HFFc6 (cell line): ENCODE measurements around the gene CEPT1. TPM values are rescaled to one million over a fixed set of nuclear protein-coding genes. Genes with fewer than 3 reads are reported as not detected.
"Not testable (repeated sequence)": the region's sequence is repeated elsewhere in the genome, so short reads cannot be mapped to it uniquely, and the experiment has no call there.

Experiments
- DNase-seq: peaks from one replicate; pipeline ENCODE4 v3.0.0-alpha.2; 2018
- H3K27ac Mint-ChIP-seq: 2 replicates; pipeline ENCODE4 v1.8.0; 2020; ENCODE audit warnings: mild to moderate bottlenecking, mixed read lengths
- H3K27me3 Mint-ChIP-seq: 2 replicates; pipeline ENCODE4 v1.8.0; 2021; ENCODE audit warnings: mild to moderate bottlenecking, moderate library complexity, mixed read lengths; ENCODE audit not compliant: insufficient read depth
- H3K36me3 Mint-ChIP-seq: 2 replicates; pipeline ENCODE4 v1.8.0; 2021; ENCODE audit warnings: low read depth, mixed read lengths
- H3K4me1 Mint-ChIP-seq: 2 replicates; pipeline ENCODE4 v1.8.0; 2020; ENCODE audit warnings: low read depth, mixed read lengths
- H3K4me3 Mint-ChIP-seq: 2 replicates; pipeline ENCODE4 v1.8.0; 2020; ENCODE audit warnings: mild to moderate bottlenecking, moderate library complexity, mixed read lengths
- H3K9me3 Mint-ChIP-seq: 2 replicates; pipeline ENCODE4 v1.8.0; 2020; ENCODE audit warnings: mild to moderate bottlenecking, mixed read lengths
- long read RNA-seq: library from polyadenylated mRNA; unstranded; transcript quantifications from one replicate; pipeline ENCODE4 v2.0.0, GENCODE V29; 2019
- total RNA-seq, 6 experiments: library from RNA; stranded (reverse); fragmentation: NEBNext Ultra II Directional; extraction: Animal tissue kit (Norgen Biotek cat#: 25700); gene quantifications; 2 replicates in 1 of 6; 3 replicates in 5 of 6; pipeline ENCODE4 v1.2.3, GENCODE V29; 2021
- TF ChIP-seq, protein P1 (sequence below): fragments of 200-600 bp; sonication (generic); IDR thresholded peaks from 2 replicates; pipeline ENCODE4 v1.5.0; 2021; ENCODE audit warnings: antibody characterized with exemption, mild to moderate bottlenecking

Gene CEPT1
- 10 to 100 TPM; 26.5 to 38.9 (median 33.5) TPM for total RNA-seq
- long read RNA-seq, transcript CEPT1-201 (9 exons, 2,198 nt) = major isoform, 39 of 56 reads
- long read RNA-seq, partial matches to known transcripts = 7 of 56 reads
- long read RNA-seq, other reads (novel, unspliced or antisense) = 6 of 56 reads

DNA sequence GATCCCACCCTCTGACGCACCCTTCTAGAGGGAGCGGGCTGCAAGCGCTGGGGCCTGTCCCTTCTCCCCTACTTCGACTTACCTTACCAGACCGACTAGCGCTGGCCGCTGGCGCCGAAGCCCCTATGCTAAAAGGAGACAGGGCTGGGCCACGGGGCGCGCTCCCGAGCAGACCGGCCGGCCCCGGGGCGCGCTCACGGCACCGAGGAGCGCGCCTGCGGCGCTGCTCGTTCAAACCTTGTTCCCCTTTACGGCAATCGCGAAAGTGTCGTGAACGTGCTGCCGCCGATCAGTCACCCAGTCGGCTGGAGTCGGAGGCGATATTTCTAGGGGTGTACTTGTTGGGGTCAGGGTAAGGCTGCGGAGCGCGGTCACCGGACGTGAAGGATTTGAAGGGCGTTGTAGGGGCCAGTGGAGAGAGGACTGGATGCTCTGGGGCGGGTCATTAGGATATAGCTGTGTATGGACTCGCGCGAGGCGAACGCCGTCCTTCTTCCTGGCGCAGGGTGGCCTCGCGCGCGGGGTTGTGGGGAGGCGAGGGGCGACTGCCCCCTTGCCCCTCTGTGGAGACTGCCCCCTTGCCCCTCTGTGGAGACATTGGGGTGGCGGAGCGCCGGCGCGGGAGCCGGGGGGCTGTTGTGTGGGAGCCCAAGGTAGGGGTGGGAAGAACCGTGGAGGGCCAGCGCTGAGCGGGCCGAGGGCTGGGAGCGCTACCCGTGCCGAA lies at the start of gene CEPT1, which contains the start of gene DRAM2:
TSS of gene CEPT1 (plus strand) at position 268 of the 724 bp plus-strand sequence. CDS start 7,492 bp downstream, outside the sequence.
TSS of gene DRAM2 (minus strand) at position 138 of the 724 bp plus-strand sequence. CDS start 8,539 bp downstream, outside the sequence.
- Mint-ChIP-seq H3K27ac (peak within 1 kb of the TSS; percentile 94), H3K9me3 (no peaks in the 10 kb centered on the region), H3K36me3 (peaks cover 15% of the 10 kb centered on the region), H3K4me1 (peaks cover 52% of the 10 kb centered on the region), H3K27me3 (peaks cover 2% of the 10 kb centered on the region; the same call in 1 of the 2 replicates), H3K4me3 (peak within 1 kb of the TSS; percentile 99)
- DNase-seq = peak; percentile 96
- TF ChIP-seq, protein P1, sequence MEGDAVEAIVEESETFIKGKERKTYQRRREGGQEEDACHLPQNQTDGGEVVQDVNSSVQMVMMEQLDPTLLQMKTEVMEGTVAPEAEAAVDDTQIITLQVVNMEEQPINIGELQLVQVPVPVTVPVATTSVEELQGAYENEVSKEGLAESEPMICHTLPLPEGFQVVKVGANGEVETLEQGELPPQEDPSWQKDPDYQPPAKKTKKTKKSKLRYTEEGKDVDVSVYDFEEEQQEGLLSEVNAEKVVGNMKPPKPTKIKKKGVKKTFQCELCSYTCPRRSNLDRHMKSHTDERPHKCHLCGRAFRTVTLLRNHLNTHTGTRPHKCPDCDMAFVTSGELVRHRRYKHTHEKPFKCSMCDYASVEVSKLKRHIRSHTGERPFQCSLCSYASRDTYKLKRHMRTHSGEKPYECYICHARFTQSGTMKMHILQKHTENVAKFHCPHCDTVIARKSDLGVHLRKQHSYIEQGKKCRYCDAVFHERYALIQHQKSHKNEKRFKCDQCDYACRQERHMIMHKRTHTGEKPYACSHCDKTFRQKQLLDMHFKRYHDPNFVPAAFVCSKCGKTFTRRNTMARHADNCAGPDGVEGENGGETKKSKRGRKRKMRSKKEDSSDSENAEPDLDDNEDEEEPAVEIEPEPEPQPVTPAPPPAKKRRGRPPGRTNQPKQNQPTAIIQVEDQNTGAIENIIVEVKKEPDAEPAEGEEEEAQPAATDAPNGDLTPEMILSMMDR = peak; percentile 15; the same call in 1 of the 2 replicates

- H3K9me3 Mint-ChIP-seq = peaks cover 19% of the 10 kb centered on the region; the same call in 1 of the 2 replicates
- not testable (repeated sequence) for H3K27ac Mint-ChIP-seq, H3K4me1 Mint-ChIP-seq, DNase-seq, H3K36me3 Mint-ChIP-seq, H3K4me3 Mint-ChIP-seq
- H3K27me3 Mint-ChIP-seq = peaks cover 12% of the 10 kb centered on the region
These were observed 44.6 kb upstream of the CEPT1 start for GRCh38 chr1:111095421-111095820.

DNA sequence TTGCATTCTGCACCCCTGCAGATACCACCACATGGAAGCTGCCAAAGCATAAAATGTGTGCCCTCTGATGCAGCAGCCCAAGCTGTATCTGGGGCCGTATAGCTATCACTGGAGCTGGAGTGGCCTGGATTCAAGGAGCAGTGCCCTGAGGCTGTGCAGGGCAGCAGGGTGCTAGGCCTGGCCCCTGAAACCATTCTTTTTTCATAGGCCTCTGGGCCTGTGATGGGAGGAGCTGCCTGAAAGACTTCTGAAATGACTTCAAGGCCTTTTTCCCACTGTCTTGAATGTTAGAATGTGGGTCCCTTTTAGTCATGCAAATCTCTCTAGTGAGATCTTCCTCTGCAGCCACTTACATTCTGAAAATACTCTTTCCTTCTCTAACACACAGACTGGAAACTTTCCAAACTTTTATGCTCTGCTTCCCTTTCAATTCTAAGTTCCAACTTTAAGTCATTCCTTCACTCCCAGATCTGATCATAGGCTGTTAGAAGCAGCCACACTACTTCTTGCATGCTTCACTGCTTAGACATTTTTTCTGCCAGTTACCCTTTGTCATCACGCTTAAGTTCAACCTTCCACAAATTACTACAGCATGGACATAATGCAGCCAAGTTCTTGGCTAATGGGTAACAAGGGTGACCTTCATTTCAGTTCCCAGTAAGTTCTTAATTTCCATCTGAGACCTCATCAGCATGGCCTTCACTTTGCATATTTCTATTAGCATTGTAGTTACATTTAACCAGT lies 42.5 kb upstream of the CEPT1 start:
- peaks cover 9% of the 10 kb centered on the region for H3K27me3 Mint-ChIP-seq
- H3K9me3 Mint-ChIP-seq = peaks cover 31% of the 10 kb centered on the region
- H3K4me1 Mint-ChIP-seq = no peaks in the 10 kb centered on the region
- TF ChIP-seq, protein P1 = no peak
- H3K4me3 Mint-ChIP-seq = no peak overlapping the region
- no peaks in the 10 kb centered on the region; the same call in 1 of the 2 replicates for H3K36me3 Mint-ChIP-seq
- no peak overlapping the region for H3K27ac Mint-ChIP-seq
- no peak for DNase-seq

DNA sequence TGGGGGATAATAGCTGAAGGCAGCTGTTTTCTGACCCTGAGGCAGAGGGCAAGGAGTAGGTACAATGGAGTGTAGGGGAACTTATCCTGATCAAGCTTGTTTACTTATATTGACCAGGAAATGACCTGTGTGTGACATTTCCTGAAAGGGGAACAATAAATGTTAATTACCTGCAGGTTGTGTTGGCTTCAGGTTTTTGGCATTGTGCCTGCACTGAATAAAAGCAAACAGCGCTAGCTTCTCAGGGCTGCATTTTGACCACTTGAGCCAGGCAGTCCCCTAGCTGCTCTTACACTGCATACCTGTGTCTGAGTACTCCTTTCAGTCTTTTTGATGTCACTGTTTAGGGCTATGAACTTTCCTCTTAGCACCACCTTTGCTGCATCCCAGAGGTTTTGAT lies 40.7 kb upstream of the CEPT1 start:
- Mint-ChIP-seq H3K4me1 (no peaks in the 10 kb centered on the region), H3K4me3 (no peak overlapping the region), H3K9me3 (peaks cover 27% of the 10 kb centered on the region), H3K27ac (no peak overlapping the region), H3K36me3 (no peaks in the 10 kb centered on the region; the same call in 1 of the 2 replicates), H3K27me3 (peaks cover 2% of the 10 kb centered on the region; the same call in 1 of the 2 replicates)
- DNase-seq = no peak
- TF ChIP-seq, protein P1 = no peak

- TF ChIP-seq, protein P1 = no peak
- H3K4me1 Mint-ChIP-seq = no peaks in the 10 kb centered on the region
- peaks cover 2% of the 10 kb centered on the region for H3K27me3 Mint-ChIP-seq
- H3K36me3 Mint-ChIP-seq = no peaks in the 10 kb centered on the region; the same call in 1 of the 2 replicates
- peaks cover 17% of the 10 kb centered on the region for H3K9me3 Mint-ChIP-seq
- DNase-seq = no peak
- no peak overlapping the region for H3K4me3 Mint-ChIP-seq
- H3K27ac Mint-ChIP-seq = no peak overlapping the region
These were observed 38.0 kb upstream of the CEPT1 start for GRCh38 chr1:111101854-111102642.
